GM19193 (cell line): Measurements from ENCODE around the gene ADAP1.

Experiments used
- POLR2A ChIP-seq: IDR thresholded peaks from 4 replicates; pipeline ENCODE4 v1.6.1; 2011; ENCODE audit not compliant: insufficient read depth, insufficient read length; ENCODE audit errors: extremely low read depth

Gene ADAP1

GRCh38 chr7:990352-990932 lies 36.0 kb upstream of the ADAP1 start:
- TF ChIP-seq POLR2A: no peak

- no peak for TF ChIP-seq POLR2A
Observed at GRCh38 chr7:988963-989529, 34.6 kb upstream of the ADAP1 start.

GRCh38 chr7:988426-988911 lies 34.0 kb upstream of the ADAP1 start:
- TF ChIP-seq POLR2A: no peak

- no peak for TF ChIP-seq POLR2A
Observed at GRCh38 chr7:987909-988308, 33.4 kb upstream of the ADAP1 start.

- TF ChIP-seq POLR2A: no peak
Observed at GRCh38 chr7:986766-987751, 32.6 kb upstream of the ADAP1 start.

- TF ChIP-seq POLR2A: no peak
Observed at GRCh38 chr7:985915-986741, 31.6 kb upstream of the ADAP1 start.

GRCh38 chr7:985127-985416 lies 30.6 kb upstream of the ADAP1 start:
- no peak for TF ChIP-seq POLR2A

- TF ChIP-seq POLR2A: no peak
Observed at GRCh38 chr7:984361-985126, 30.1 kb upstream of the ADAP1 start.

- TF ChIP-seq POLR2A: no peak
Observed at GRCh38 chr7:983616-984071, 29.2 kb upstream of the ADAP1 start.

GRCh38 chr7:983004-983615 lies 28.6 kb upstream of the ADAP1 start, which contains the start of gene CYP2W1:
Gene CYP2W1, plus strand, starts transcription at chr7:983181. Its CDS starts 31 bp downstream, at chr7:983212.
- TF ChIP-seq POLR2A: no peak

- no peak for TF ChIP-seq POLR2A
Observed at GRCh38 chr7:982511-983003, 28.1 kb upstream of the ADAP1 start.

GRCh38 chr7:981793-982510 lies 27.5 kb upstream of the ADAP1 start:
- TF ChIP-seq POLR2A: no peak
